Parathyroid adenoma (tissue), 2 donors: Measurements from ENCODE around the gene GOSR1.

Experiments
- H2AFZ ChIP-seq: fragments of 300-600 bp; sonication (generic); one replicate; pipeline ENCODE4 v1.7.0; 2017; ENCODE audit warnings: antibody characterized with exemption, mild to moderate bottlenecking
- H3K27ac ChIP-seq: fragments of 300-600 bp; sonication (generic); one replicate; pipeline ENCODE4 v1.7.0; 2017
- H3K27me3 ChIP-seq: fragments of 300-600 bp; sonication (generic); one replicate; pipeline ENCODE4 v1.7.0; 2017; ENCODE audit warnings: low read length; ENCODE audit not compliant: control insufficient read depth, insufficient read depth
- H3K36me3 ChIP-seq: fragments of 300-600 bp; sonication (generic); one replicate; pipeline ENCODE4 v1.7.0; 2017; ENCODE audit warnings: low read length; ENCODE audit not compliant: control insufficient read depth, insufficient read depth
- H3K4me1 ChIP-seq: fragments of 300-600 bp; sonication (generic); one replicate; pipeline ENCODE4 v1.7.0; 2017; ENCODE audit warnings: control low read depth
- H3K4me2 ChIP-seq: fragments of 300-600 bp; sonication (generic); one replicate; pipeline ENCODE4 v1.7.0; 2017; ENCODE audit warnings: low read length
- H3K4me3 ChIP-seq: fragments of 300-600 bp; sonication (generic); one replicate; pipeline ENCODE4 v1.7.0; 2017; ENCODE audit warnings: low read depth, low read length
- H3K79me2 ChIP-seq: fragments of 300-600 bp; sonication (generic); one replicate; pipeline ENCODE4 v1.7.0; 2017; ENCODE audit warnings: control low read depth
- H3K9ac ChIP-seq: fragments of 300-600 bp; sonication (generic); one replicate; pipeline ENCODE4 v1.7.0; 2017; ENCODE audit warnings: mild to moderate bottlenecking
- H3K9me3 ChIP-seq: fragments of 300-600 bp; sonication (generic); one replicate; pipeline ENCODE4 v1.7.0; 2017; ENCODE audit warnings: low read length; ENCODE audit not compliant: control insufficient read depth
- TF ChIP-seq, protein P1 (sequence below): fragments of 300-600 bp; sonication (generic); IDR thresholded peaks from one replicate; pipeline ENCODE4 v1.7.0; 2017; ENCODE audit warnings: antibody characterized with exemption, mild to moderate bottlenecking
- donor health status: primary hyperparathyroidism.

GOSR1 gene

DNA sequence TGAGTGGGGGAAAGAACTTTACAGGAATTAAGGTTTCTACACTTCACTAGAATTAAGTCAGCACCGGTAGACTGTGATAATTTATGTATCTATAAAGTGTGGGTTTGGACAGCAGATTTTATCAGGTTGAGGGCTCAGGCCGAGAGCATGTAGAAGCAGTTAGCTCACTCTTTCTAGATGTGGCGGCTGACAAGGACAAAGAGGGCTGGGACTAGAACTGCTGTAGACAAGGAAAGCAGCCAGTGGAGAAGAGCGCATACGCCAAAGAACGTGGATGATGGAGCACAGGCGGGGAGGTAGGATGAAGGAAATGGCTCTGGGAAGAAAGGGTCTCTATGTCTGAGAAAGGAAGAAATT lies 504 bp upstream of the GOSR1 start:
- H3K4me2 ChIP-seq: peak overlapping the region; percentile 68
- H3K4me3 ChIP-seq: peak overlapping the region; percentile 78
- H2AFZ ChIP-seq: peak overlapping the region; percentile 96
- H3K9ac ChIP-seq: no peak overlapping the region
- H3K9me3 ChIP-seq: no peaks in the 10 kb centered on the region
- no peaks in the 10 kb centered on the region for H3K36me3 ChIP-seq
- H3K4me1 ChIP-seq: peaks cover 10% of the 10 kb centered on the region
- peak overlapping the region; percentile 86 for H3K27ac ChIP-seq
- TF ChIP-seq, protein P1, sequence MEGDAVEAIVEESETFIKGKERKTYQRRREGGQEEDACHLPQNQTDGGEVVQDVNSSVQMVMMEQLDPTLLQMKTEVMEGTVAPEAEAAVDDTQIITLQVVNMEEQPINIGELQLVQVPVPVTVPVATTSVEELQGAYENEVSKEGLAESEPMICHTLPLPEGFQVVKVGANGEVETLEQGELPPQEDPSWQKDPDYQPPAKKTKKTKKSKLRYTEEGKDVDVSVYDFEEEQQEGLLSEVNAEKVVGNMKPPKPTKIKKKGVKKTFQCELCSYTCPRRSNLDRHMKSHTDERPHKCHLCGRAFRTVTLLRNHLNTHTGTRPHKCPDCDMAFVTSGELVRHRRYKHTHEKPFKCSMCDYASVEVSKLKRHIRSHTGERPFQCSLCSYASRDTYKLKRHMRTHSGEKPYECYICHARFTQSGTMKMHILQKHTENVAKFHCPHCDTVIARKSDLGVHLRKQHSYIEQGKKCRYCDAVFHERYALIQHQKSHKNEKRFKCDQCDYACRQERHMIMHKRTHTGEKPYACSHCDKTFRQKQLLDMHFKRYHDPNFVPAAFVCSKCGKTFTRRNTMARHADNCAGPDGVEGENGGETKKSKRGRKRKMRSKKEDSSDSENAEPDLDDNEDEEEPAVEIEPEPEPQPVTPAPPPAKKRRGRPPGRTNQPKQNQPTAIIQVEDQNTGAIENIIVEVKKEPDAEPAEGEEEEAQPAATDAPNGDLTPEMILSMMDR: no peak
- H3K27me3 ChIP-seq: no peaks in the 10 kb centered on the region
- H3K79me2 ChIP-seq: peaks cover 24% of the 10 kb centered on the region

DNA sequence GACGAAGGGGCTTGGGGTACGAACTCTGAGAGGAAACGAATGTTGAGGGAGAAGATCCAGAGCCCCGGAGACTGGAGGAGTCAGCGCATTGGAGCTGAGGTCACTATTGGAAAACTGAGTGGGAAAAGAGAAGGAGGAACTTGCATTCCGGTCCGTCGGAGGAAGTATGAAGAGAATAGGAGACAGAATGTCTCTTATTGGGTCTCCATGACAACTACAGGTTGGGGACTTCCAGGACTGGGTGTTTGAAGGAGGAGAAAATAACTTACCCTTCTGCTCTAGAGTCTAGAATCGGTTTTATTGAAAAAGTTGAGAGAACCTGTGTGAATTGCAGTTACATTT lies 537 bp downstream of the GOSR1 start:
- Histone ChIP-seq H3K27me3 (no peaks in the 10 kb centered on the region), H3K4me1 (peaks cover 10% of the 10 kb centered on the region)

DNA sequence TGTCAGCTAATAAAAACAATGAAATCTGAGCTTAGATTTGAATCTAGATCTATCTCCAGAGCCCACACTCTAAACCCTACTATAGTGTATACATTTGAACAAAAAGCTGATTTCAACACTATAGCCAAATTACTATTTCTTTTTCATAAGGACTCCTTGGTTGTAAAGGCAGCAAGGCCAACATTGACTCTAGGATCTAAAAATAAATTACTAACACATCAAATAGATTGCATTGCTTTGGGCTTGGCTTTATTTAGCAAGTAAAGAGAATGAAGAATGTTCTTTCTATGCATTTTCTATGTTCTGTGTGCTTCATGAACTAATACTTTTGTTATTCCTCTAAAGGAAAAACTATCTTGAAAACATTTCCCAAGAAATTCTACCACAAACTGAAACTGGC lies 5.3 kb downstream of the GOSR1 start:
- Histone ChIP-seq H3K9me3 (no peaks in the 10 kb centered on the region), H3K4me1 (peaks cover 4% of the 10 kb centered on the region), H3K79me2 (peaks cover 15% of the 10 kb centered on the region), H2AFZ (no peak overlapping the region), H3K4me3 (no peak overlapping the region), H3K9ac (no peak overlapping the region), H3K4me2 (no peak overlapping the region), H3K27me3 (no peaks in the 10 kb centered on the region), H3K27ac (no peak overlapping the region), H3K36me3 (no peaks in the 10 kb centered on the region)
- TF ChIP-seq, protein P1: no peak

More for the DNA sequence above, 537 bp downstream of the GOSR1 start:
- H3K79me2 ChIP-seq: peaks cover 24% of the 10 kb centered on the region
- H3K9me3 ChIP-seq: no peaks in the 10 kb centered on the region
- H2AFZ ChIP-seq: peak overlapping the region; percentile 96
- no peaks in the 10 kb centered on the region for H3K36me3 ChIP-seq
- H3K9ac ChIP-seq: peak overlapping the region; percentile 84
- H3K4me2 ChIP-seq: peak overlapping the region; percentile 73
- TF ChIP-seq, protein P1: no peak
- peak overlapping the region; percentile 86 for H3K27ac ChIP-seq
- H3K4me3 ChIP-seq: peak overlapping the region; percentile 78

DNA sequence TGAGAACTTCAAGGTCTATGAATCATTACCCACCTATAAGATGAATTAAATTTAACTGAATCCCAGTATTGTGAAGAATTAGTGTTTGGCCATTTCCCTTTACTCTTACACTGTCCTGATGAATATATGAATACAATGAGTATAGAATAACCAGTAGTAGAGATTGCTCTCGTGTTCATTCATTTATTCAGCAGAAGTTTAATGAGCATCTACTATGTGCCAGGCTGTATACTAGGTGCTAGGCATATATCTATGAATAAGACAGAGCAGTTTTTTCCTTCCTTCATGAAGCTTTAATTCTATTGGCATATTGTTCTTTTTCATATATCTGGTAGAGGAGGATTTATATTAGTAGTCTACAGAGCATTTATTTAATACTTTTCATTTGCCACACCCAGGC lies 6.0 kb downstream of the GOSR1 start:
- no peak overlapping the region for H2AFZ ChIP-seq
- H3K9ac ChIP-seq: no peak overlapping the region
- peaks cover 4% of the 10 kb centered on the region for H3K4me1 ChIP-seq
- no peak overlapping the region for H3K4me3 ChIP-seq
- no peak overlapping the region for H3K27ac ChIP-seq
- H3K36me3 ChIP-seq: no peaks in the 10 kb centered on the region
- TF ChIP-seq, protein P1: no peak
- no peaks in the 10 kb centered on the region for H3K9me3 ChIP-seq
- no peak overlapping the region for H3K4me2 ChIP-seq
- H3K79me2 ChIP-seq: peaks cover 9% of the 10 kb centered on the region
- H3K27me3 ChIP-seq: no peaks in the 10 kb centered on the region

DNA sequence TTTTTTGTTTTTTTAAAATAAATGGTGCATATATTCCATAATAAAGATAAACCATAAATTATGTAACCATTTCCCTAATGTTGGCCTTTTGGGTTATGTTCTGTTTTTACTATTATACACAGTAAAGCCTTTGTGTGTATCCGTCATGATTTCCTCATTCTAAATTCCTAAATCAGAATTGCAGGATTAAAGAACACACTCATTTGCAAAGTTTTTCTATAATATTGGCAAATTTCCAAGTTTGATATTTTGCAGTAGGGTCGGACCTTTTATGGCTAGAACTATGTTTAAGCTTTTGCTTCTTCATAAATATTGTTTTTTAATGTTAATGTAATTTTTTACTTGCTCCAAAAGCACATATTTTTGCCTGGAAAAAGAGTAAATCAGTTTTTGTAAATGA lies 16.6 kb downstream of the GOSR1 start:
- Histone ChIP-seq H3K4me2 (no peak overlapping the region), H3K4me3 (no peak overlapping the region), H3K27ac (no peak overlapping the region), H3K79me2 (no peaks in the 10 kb centered on the region), H2AFZ (no peak overlapping the region), H3K4me1 (no peaks in the 10 kb centered on the region), H3K9ac (no peak overlapping the region), H3K9me3 (no peaks in the 10 kb centered on the region), H3K27me3 (no peaks in the 10 kb centered on the region), H3K36me3 (no peaks in the 10 kb centered on the region)
- TF ChIP-seq, protein P1: no peak
